Ovary (tissue), 3 donors: ENCODE results near the gene TMEM39B.

Experiments
- CTCF ChIP-seq, 3 donors: fragments of 450-650 bp in 2 of 3; fragments of 200-600 bp in 1 of 3; IDR thresholded peaks; one replicate each; pipeline versions ENCODE4 v1.5.1 to v1.8.0; 2016 to 2022; ENCODE audit warnings: antibody characterized with exemption in 3 of 3, mild to moderate bottlenecking in 1 of 3
- EP300 ChIP-seq: sonication (generic); formaldehyde crosslinking; IDR thresholded peaks from one replicate; pipeline ENCODE4 v1.6.1; 2017; ENCODE audit warnings: antibody characterized with exemption
- POLR2A ChIP-seq: fragments of 450-650 bp; IDR thresholded peaks from one replicate; pipeline ENCODE4 v1.6.1; 2017; ENCODE audit warnings: antibody characterized with exemption, mild to moderate bottlenecking, moderate library complexity
- donor health status: DM: no; HTN: no; CAD: no.

GRCh38 chr1:32126770-32127169, 54.0 kb downstream of the TMEM39B start:
- TF ChIP-seq POLR2A (no peak), CTCF (IDR thresholded peaks at IDR 0.05) (no peak), EP300 (no peak)
